Sigmoid colon (tissue), 7 donors: ENCODE measurements around the gene ABCA9. TPM values are rescaled to one million over a fixed set of nuclear protein-coding genes. Genes with fewer than 3 reads are reported as not detected.
A peak's percentile ranks its signal among the peaks of the same experiment; 100 is the strongest.

Experiments used
- DNase-seq: peaks from one replicate; pipeline ENCODE4 v3.0.0-alpha.2; 2019
- H3K27ac ChIP-seq, 4 donors: fragments of 200-600 bp; sonication (generic); one replicate each; pipeline ENCODE4 v1.5.1; 2016 to 2019; ENCODE audit warnings: mild to moderate bottlenecking in 1 of 4
- H3K27me3 ChIP-seq, 3 donors: fragments of 200-600 bp; sonication (generic); one replicate each; pipeline ENCODE4 v1.5.1; 2019; ENCODE audit warnings: mild to moderate bottlenecking in 1 of 3
- H3K36me3 ChIP-seq, 4 donors: fragments of 200-600 bp; sonication (generic); one replicate each; pipeline ENCODE4 v1.5.1; 2016 to 2019
- H3K4me1 ChIP-seq, 4 donors: fragments of 200-600 bp; sonication (generic); one replicate each; pipeline ENCODE4 v1.5.1; 2017 to 2019
- H3K4me3 ChIP-seq, 4 donors: fragments of 200-600 bp; sonication (generic); one replicate each; pipeline ENCODE4 v1.5.1; 2017 to 2019; ENCODE audit warnings: mild to moderate bottlenecking in 2 of 4, moderate library complexity in 1 of 4
- H3K9me3 ChIP-seq, 4 donors: fragments of 200-600 bp in 3 of 4; sonication (generic) in 3 of 4; one replicate each; pipeline versions ENCODE4 v1.5.1 to v1.6.1; 2013 to 2019
- CTCF ChIP-seq, 4 experiments: fragments of 450-650 bp in 3 of 4; fragments of 200-600 bp in 1 of 4; IDR thresholded peaks; one replicate each; pipeline ENCODE4 v1.5.1; 2016 to 2019; ENCODE audit warnings: antibody characterized with exemption in 4 of 4, mild to moderate bottlenecking in 3 of 4, moderate library complexity in 2 of 4
- EP300 ChIP-seq, 4 donors: sonication (generic); formaldehyde crosslinking; IDR thresholded peaks; one replicate each; pipeline ENCODE4 v1.6.1; 2017; ENCODE audit warnings: antibody characterized with exemption in 4 of 4
- POLR2A ChIP-seq, 2 donors: fragments of 450-650 bp; IDR thresholded peaks; one replicate each; pipeline ENCODE4 v1.6.1; 2016; ENCODE audit warnings: antibody characterized with exemption in 2 of 2, mild to moderate bottlenecking in 2 of 2, moderate library complexity in 2 of 2
- POLR2AphosphoS5 ChIP-seq, 4 donors: sonication (generic); formaldehyde crosslinking; IDR thresholded peaks; one replicate each; pipeline ENCODE4 v1.6.1; 2017; ENCODE audit warnings: antibody characterized with exemption in 4 of 4
- WGBS, 2 donors: extraction: QIAGEN DNeasy Blood & Tissue Kit; methylation state at CpG; one replicate each; pipeline ENCODE4 v1.1.7; 2013; 5-methylcytosine and 5-hydroxymethylcytosine counted together
- intact Hi-C: fragments of 100-400 bp; cut with DNase I; formaldehyde crosslinking; loops from one replicate; pipeline ENCODE4 v1.15.1; 2023
- polyA plus RNA-seq, 3 donors: library from polyadenylated mRNA; stranded (reverse); fragments of 200-250 nt; gene quantifications; one replicate each; pipeline ENCODE4 v1.2.3, GENCODE V29; 2013
- total RNA-seq, 4 donors: library from RNA; depleted of rRNA; stranded (reverse); fragments of >200 nt; gene quantifications; one replicate each; pipeline ENCODE4 v1.1.0, GENCODE V29; 2016
- donor health status: healthy with polysubstance abuse.
- donor health status: Bipolar disorder and iron deficiency.
- donor health status: healthy.

The ABCA9 gene
- total and polyA plus RNA-seq, 7 donors = 0.23 to 74.5 (median 11.1) TPM

- Histone ChIP-seq H3K9me3 (no peaks in the 10 kb centered on the region), H3K27ac (peak overlapping the region in 1 of 4 donors; percentile 56), H3K27me3 (no peaks in the 10 kb centered on the region), H3K4me3 (no peak overlapping the region), H3K4me1 (peaks cover 0 to 5% (median 0%) of the 10 kb centered on the region in 4 donors), H3K36me3 (no peaks in the 10 kb centered on the region)
- 69 to 90% methylated on average over 4 of the region's 4 CpGs for WGBS, 2 donors
- intact Hi-C loops = loop anchor here (10.0 kb wide), 1 partner anchor 172 kb away; no protein-coding TSS in a partner anchor
- no peak for DNase-seq
- TF ChIP-seq POLR2AphosphoS5 (IDR thresholded peaks at IDR 0.05) = no peak
- TF ChIP-seq EP300 (IDR thresholded peaks at IDR 0.05) = no peak
- no peak for TF ChIP-seq POLR2A (IDR thresholded peaks at IDR 0.05)
- TF ChIP-seq CTCF (IDR thresholded peaks at IDR 0.05) = no peak
These were observed 2.3 kb upstream of the ABCA9 start for GRCh38 chr17:69062860-69063581.

DNA sequence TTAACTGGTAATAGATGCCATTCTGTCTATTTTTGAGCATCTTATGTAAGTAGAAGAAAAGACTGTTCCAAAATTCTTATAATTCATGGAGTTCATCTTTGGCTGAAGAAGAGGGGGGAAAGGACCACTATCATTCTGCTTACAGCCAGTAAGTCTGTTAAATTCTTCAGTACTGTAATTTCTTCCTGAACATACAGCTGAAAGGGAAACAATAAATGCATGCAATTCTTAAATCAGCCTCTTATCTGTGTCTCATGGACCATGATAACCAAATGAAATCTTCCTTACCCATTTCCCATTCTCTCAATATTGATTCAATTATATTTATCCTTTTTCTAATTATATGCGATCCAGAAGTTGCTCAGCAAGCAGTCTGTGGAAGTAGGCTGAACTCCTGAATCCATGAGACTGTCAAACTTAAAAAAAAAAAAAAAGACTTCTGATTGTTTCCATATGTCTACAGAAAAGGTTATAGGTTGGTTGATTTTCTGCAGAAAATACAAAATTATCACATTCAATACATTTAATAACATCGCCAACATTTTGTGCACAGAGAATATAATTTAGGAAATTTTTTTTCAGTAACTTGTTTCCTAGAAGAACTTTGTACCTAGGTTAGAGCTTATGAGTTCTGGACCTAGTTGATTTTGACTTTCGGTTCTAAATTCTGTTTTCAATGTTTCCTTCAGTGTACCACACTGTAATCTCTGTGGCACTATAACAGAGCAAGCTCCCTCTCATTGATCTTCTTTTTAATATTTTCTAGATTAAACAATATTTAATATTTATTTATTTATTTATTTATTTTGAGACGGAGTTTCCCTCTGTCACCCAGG, 1.2 kb upstream of the ABCA9 start:
- intact Hi-C loops = loop anchor here (10.0 kb wide), 1 partner anchor 173 kb away; no protein-coding TSS in a partner anchor
- no peak for DNase-seq
- no peak overlapping the region for H3K4me3 ChIP-seq
- TF ChIP-seq POLR2A (IDR thresholded peaks at IDR 0.05) = no peak
- no peak for TF ChIP-seq EP300 (IDR thresholded peaks at IDR 0.05)
- TF ChIP-seq CTCF (IDR thresholded peaks at IDR 0.05) = no peak
- TF ChIP-seq POLR2AphosphoS5 (IDR thresholded peaks at IDR 0.05) = no peak
- no peaks in the 10 kb centered on the region for H3K9me3 ChIP-seq
- H3K27ac ChIP-seq = peak overlapping the region in 2 of 4 donors; percentile 31 to 56
- no peaks in the 10 kb centered on the region for H3K36me3 ChIP-seq
- H3K4me1 ChIP-seq = peaks cover 0 to 5% (median 0%) of the 10 kb centered on the region in 4 donors
- 88 to 91% methylated on average over 4 of the region's 4 CpGs for WGBS, 2 donors
- H3K27me3 ChIP-seq = no peaks in the 10 kb centered on the region

- H3K4me1 ChIP-seq = peaks cover 0 to 5% (median 0%) of the 10 kb centered on the region in 4 donors
- intact Hi-C loops = loop anchor here (5.0 to 10.0 kb wide), 2 partner anchors 175 to 267 kb away; no protein-coding TSS in a partner anchor
- no peak for DNase-seq
- 76 to 81% methylated on average over 7 of the region's 7 CpGs for WGBS, 2 donors
- H3K9me3 ChIP-seq = no peaks in the 10 kb centered on the region
- TF ChIP-seq POLR2AphosphoS5 (IDR thresholded peaks at IDR 0.05) = no peak
- TF ChIP-seq POLR2A (IDR thresholded peaks at IDR 0.05) = no peak
- TF ChIP-seq EP300 (IDR thresholded peaks at IDR 0.05) = no peak
- TF ChIP-seq CTCF (IDR thresholded peaks at IDR 0.05) = no peak
- H3K27me3 ChIP-seq = no peaks in the 10 kb centered on the region
- peak overlapping the region in 3 of 4 donors; percentile 47 to 56 (median 50) for H3K27ac ChIP-seq
- peak overlapping the region; percentile 1 to 25 (median 20) for H3K4me3 ChIP-seq
- H3K36me3 ChIP-seq = no peaks in the 10 kb centered on the region
These were observed 1.1 kb downstream of the ABCA9 start for GRCh38 chr17:69059458-69060175.

- H3K9me3 ChIP-seq = no peaks in the 10 kb centered on the region
- 88 to 93% methylated on average over 1 of the region's 1 CpG for WGBS, 2 donors
- DNase-seq = no peak
- H3K27ac ChIP-seq = no peak overlapping the region
- no peak for TF ChIP-seq POLR2AphosphoS5 (IDR thresholded peaks at IDR 0.05)
- no peak for TF ChIP-seq POLR2A (IDR thresholded peaks at IDR 0.05)
- no peak for TF ChIP-seq EP300 (IDR thresholded peaks at IDR 0.05)
- TF ChIP-seq CTCF (IDR thresholded peaks at IDR 0.05) = no peak
- H3K4me1 ChIP-seq = peaks cover 0 to 5% (median 0%) of the 10 kb centered on the region in 4 donors
- no peaks in the 10 kb centered on the region for H3K36me3 ChIP-seq
- intact Hi-C loops = loop anchor here (5.0 kb wide), 1 partner anchor 266 kb away; no protein-coding TSS in a partner anchor
- no peaks in the 10 kb centered on the region for H3K27me3 ChIP-seq
- no peak overlapping the region for H3K4me3 ChIP-seq
These were observed 2.6 kb downstream of the ABCA9 start for GRCh38 chr17:69058165-69058564.
